ENCODE data around the gene NME3. TPM values are rescaled to one million over a fixed set of nuclear protein-coding genes. Genes with fewer than 3 reads are reported as not detected.
A peak's percentile ranks its signal among the peaks of the same experiment; 100 is the strongest.

Gene NME3
- total and polyA plus RNA-seq, 9 of the 15 experiments (the other 6 are each of a cell fraction or from before 2014, with no cell fraction given): 0.68 to 76.3 (median 11.5) TPM

GRCh38 chr16:1779741-1780676 is 8.7 kb upstream of the NME3 start:
- FAIRE-seq (no peak), DNase-seq (ENCODE audit: extremely low read depth in 1 of 4, low spot score in 3 of 4) (no peak), ATAC-seq (no peak)
- Histone ChIP-seq H3K36me3 (ENCODE audit: control insufficient read depth, insufficient read depth, low read length) (peaks cover 52% of the 10 kb centered on the region; the same call in 2 of the 3 replicates), H3K9me1 (ENCODE audit: control insufficient read depth, insufficient read depth, low read length) (peaks cover 2% of the 10 kb centered on the region), H2AFZ (ENCODE audit: low read depth, low read length) (no peak overlapping the region), H3K27ac (ENCODE audit: extremely low read depth, low read depth, low read length) (no peak overlapping the region), H3K79me2 (ENCODE audit: control insufficient read depth, insufficient read depth, low read length) (peaks cover 31% of the 10 kb centered on the region), H3K4me1 (replicated peaks in 1 of 2; ENCODE audit: control insufficient read depth in 2 of 2, insufficient read depth in 2 of 2, low read length in 2 of 2) (peaks cover 4 to 86% of the 10 kb centered on the region in 2 experiments; a peak in 3 of 5 replicates), H3K9me3 (replicated peaks; ENCODE audit: control insufficient read depth, insufficient read depth, low read depth, low read length) (no peaks in the 10 kb centered on the region), H3K4me2 (ENCODE audit: insufficient read depth, low read length) (no peak overlapping the region), H3K27me3 (ENCODE audit: control insufficient read depth in 2 of 2, insufficient read depth in 2 of 2, low read length in 2 of 2) (no peaks in the 10 kb centered on the region), H4K20me1 (replicated peaks; ENCODE audit: control insufficient read depth, insufficient read depth, low read length) (0 out of 2 replicates have a peak, but pooled peaks cover 3% of the 10 kb centered on the region), H3K9ac (ENCODE audit: insufficient read depth in 1 of 2, low read depth in 2 of 2, low read length in 2 of 2) (peak overlapping the region in 1 of 2 experiments; percentile 84; a peak in 2 of 4 replicates), H3K4me3 (no peak overlapping the region)
- intact Hi-C loops (cut with micrococcal nuclease): loop anchor here (5.0 kb wide), 1 partner anchor 168 kb away; the partner anchor contains the start of genes CRAMP1 and IFT140
- POLR2A ChIA-PET: interaction anchor here (0.6 to 1.4 kb wide), 4 partner anchors 10 to 155 kb away, joined by 3 read pairs; partner anchors contain the start of gene IGFALS
- CTCF ChIA-PET (ENCODE audit: low intra/inter-chr PET ratio): no interaction called here
- WGBS (ENCODE audit: insufficient coverage, low coverage, missing lambda C conversion rate): 80% methylated on average over 18 of the region's 27 CpGs
- BruUV-seq (replicated peaks): no TSS peak
- in situ Hi-C loops (cut with MboI): loop anchor here (5.0 kb wide), 1 partner anchor 152 kb away; no protein-coding TSS in a partner anchor
- no peak for TF ChIP-seq CREB1 (IDR thresholded peaks at IDR 0.05)
- TF ChIP-seq CREB1 (CRISPR knock-in tag; IDR thresholded peaks at IDR 0.05): no peak
- no peak for TF ChIP-seq ZFPM2 (CRISPR knock-in tag; IDR thresholded peaks at IDR 0.05)
- TF ChIP-seq POLR2G (IDR thresholded peaks at IDR 0.05; ENCODE audit: low read depth, low read length): peak; percentile 72
- no peak for TF ChIP-seq SAP30 (IDR thresholded peaks at IDR 0.05; ENCODE audit: borderline replicate concordance, insufficient read depth, low read depth, low read length, poor library complexity, severe bottlenecking)
- TF ChIP-seq ADNP (tag; IDR thresholded peaks at IDR 0.05): no peak
- TF ChIP-seq ZNF76 (CRISPR knock-in tag; IDR thresholded peaks at IDR 0.05; ENCODE audit: borderline replicate concordance): no peak
- TF ChIP-seq ARHGAP35 (IDR thresholded peaks at IDR 0.05; ENCODE audit: partially characterized antibody): no peak
- no peak for TF ChIP-seq RBM39 (optimal IDR thresholded peaks at IDR 0.05; ENCODE audit: low read depth, low read length)
- TF ChIP-seq E2F6 (IDR thresholded peaks at IDR 0.05; ENCODE audit: borderline replicate concordance in 1 of 2, extremely low read depth in 1 of 2, insufficient read depth in 1 of 2, insufficient read length in 1 of 2, low read depth in 1 of 2, low read length in 1 of 2, poor library complexity in 1 of 2, severe bottlenecking in 1 of 2): peak in 1 of 2 experiments; percentile 49
- no peak for TF ChIP-seq ZNF253 (CRISPR knock-in tag; conservative IDR thresholded peaks at IDR 0.05)
- no peak for TF ChIP-seq MITF (IDR thresholded peaks at IDR 0.05)
- TF ChIP-seq SMAD3 (CRISPR knock-in tag; conservative IDR thresholded peaks at IDR 0.05): no peak
- no peak for TF ChIP-seq SIRT6 (IDR thresholded peaks at IDR 0.05; ENCODE audit: low read depth, low read length)
- no peak for TF ChIP-seq ZNF583 (CRISPR knock-in tag; IDR thresholded peaks at IDR 0.05)
- TF ChIP-seq PML (IDR thresholded peaks at IDR 0.05; ENCODE audit: low read length): no peak
- no peak for TF ChIP-seq ERF (CRISPR knock-in tag; IDR thresholded peaks at IDR 0.05)
- no peak for TF ChIP-seq ATF4 (CRISPR knock-in tag; IDR thresholded peaks at IDR 0.05)
- no peak for TF ChIP-seq ZFX (CRISPR knock-in tag; IDR thresholded peaks at IDR 0.05)
